Measurements from ENCODE around the gene LRRC4C. TPM values are rescaled to one million over a fixed set of nuclear protein-coding genes. Genes with fewer than 3 reads are reported as not detected.

Gene LRRC4C
- 1 to 10 TPM; 1.5 to 2.8 (median 1.7) TPM for total RNA-seq

DNA sequence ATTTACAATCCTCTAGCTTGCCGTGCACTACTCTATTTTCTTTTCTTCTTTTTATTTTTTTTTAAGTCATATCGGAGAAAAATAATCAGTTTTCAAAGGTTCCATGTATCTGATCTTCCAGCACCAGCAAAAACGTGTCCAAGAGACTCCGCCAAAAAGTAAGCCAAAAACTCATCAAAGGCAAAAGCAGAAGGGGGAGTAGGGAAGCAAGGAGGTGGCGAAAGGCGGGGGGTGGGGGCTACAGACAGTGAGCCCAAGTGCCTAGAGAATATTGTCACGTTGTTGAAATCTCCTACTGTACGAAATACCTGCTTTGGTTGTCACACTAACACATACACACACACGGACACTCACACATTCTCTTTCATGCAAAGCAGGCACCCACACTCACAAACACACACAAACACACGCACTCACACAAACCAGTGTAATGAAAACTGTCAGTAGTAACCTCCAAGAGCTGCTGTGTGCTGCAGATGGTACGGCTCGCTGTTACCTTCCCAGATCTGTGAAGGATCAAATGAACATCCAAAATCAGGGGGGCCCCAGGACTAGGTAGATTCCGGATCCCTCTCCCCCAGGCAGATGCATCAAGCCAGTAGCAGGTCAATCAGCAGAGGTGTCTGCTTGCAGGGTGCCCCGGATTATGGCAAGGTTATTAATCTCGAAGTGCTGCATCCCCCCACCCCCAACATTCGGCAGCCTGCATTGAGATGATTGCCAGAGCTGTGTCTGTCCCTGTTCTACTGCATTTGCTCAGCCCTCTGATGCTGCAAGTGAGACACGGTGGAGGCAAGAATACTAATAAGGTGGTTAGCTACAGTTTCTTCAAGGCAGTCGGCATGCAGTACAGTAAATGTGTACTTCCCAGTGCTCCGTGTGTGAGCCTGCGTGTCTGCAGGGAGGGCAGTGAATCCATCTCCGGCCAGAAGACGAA, at the start of gene LRRC4C:
TSS of gene LRRC4C (minus strand) at position 188 of the 937 bp plus-strand sequence.
- Histone ChIP-seq H3K36me3 (no peaks in the 10 kb centered on the region), H3K9me3 (peaks cover 0 to 10% (median 0%) of the 10 kb centered on the region in 3 donors), H3K27ac (no peak within 1 kb of the TSS), H3K4me3 (no peak within 1 kb of the TSS), H3K4me1 (no peaks in the 10 kb centered on the region), H3K27me3 (peaks cover 36% of the 10 kb centered on the region)
- TF ChIP-seq POLR2A (IDR thresholded peaks at IDR 0.05) (no peak), EP300 (IDR thresholded peaks at IDR 0.05) (no peak), POLR2AphosphoS5 (IDR thresholded peaks at IDR 0.05) (no peak)
- TF ChIP-seq, protein P1, sequence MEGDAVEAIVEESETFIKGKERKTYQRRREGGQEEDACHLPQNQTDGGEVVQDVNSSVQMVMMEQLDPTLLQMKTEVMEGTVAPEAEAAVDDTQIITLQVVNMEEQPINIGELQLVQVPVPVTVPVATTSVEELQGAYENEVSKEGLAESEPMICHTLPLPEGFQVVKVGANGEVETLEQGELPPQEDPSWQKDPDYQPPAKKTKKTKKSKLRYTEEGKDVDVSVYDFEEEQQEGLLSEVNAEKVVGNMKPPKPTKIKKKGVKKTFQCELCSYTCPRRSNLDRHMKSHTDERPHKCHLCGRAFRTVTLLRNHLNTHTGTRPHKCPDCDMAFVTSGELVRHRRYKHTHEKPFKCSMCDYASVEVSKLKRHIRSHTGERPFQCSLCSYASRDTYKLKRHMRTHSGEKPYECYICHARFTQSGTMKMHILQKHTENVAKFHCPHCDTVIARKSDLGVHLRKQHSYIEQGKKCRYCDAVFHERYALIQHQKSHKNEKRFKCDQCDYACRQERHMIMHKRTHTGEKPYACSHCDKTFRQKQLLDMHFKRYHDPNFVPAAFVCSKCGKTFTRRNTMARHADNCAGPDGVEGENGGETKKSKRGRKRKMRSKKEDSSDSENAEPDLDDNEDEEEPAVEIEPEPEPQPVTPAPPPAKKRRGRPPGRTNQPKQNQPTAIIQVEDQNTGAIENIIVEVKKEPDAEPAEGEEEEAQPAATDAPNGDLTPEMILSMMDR (IDR thresholded peaks at IDR 0.05), result no peak
- ATAC-seq, result no peak
- WGBS, 2 donors (ENCODE audit: low coverage in 1 of 2), result 0 to 2% methylated on average over 9 to 12 of the region's 22 CpGs

DNA sequence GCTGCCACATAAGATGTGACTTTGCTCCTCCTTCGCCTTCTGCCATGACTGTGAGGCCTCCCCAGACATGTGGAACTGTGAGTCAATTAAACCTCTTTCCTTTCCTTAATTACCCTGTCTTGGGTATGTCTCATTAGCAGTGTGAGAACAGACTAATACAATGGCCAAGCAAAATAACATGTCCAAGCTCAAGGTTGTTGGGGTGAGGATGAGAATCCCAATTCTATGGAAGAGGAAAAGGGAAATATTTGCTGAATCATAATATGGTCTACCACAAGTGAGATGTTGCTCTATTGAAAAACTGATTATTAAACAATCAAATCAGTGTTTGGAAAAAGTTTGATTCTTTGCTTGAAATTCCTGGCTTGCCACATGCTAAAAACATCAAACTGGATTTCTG, 48.7 kb upstream of the LRRC4C start:
- H3K36me3 ChIP-seq, result no peaks in the 10 kb centered on the region
- no peak overlapping the region for H3K27ac ChIP-seq
- ATAC-seq, result no peak
- TF ChIP-seq, protein P1 (IDR thresholded peaks at IDR 0.05), result no peak
- no peak for TF ChIP-seq EP300 (IDR thresholded peaks at IDR 0.05)
- no peak for TF ChIP-seq POLR2A (IDR thresholded peaks at IDR 0.05)
- TF ChIP-seq POLR2AphosphoS5 (IDR thresholded peaks at IDR 0.05), result no peak
- H3K4me1 ChIP-seq, result no peaks in the 10 kb centered on the region
- no peak overlapping the region for H3K4me3 ChIP-seq
- no peaks in the 10 kb centered on the region for H3K9me3 ChIP-seq
- WGBS, 2 donors (ENCODE audit: low coverage in 1 of 2), result 67 to 100% methylated on average over 1 of the region's 1 CpG
- H3K27me3 ChIP-seq, result no peaks in the 10 kb centered on the region

DNA sequence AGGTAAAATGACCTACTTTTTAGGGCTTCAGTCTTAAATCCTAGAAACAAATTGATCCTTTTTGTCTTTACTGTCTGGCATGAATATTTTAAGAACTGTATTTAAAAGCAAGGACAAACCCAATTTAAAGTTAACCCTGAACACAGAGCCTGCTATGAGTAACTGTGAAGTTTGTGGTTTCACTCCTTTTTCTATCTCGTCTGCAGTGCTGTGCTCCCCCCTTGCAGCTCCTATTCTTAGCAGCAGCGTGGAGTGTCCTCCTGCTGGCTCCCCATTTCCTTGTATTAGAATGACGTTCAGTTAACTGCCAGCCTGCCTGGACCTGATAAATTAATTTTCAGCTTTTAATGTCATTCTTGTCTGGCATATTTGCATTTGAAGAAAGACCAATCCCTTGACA, 40.0 kb upstream of the LRRC4C start:
- no peaks in the 10 kb centered on the region for H3K9me3 ChIP-seq
- H3K36me3 ChIP-seq, result no peaks in the 10 kb centered on the region
- no peaks in the 10 kb centered on the region for H3K4me1 ChIP-seq
- H3K27me3 ChIP-seq, result no peaks in the 10 kb centered on the region
- no peak for ATAC-seq
- H3K4me3 ChIP-seq, result no peak overlapping the region
- no peak overlapping the region for H3K27ac ChIP-seq
- TF ChIP-seq, protein P1 (IDR thresholded peaks at IDR 0.05), result no peak
- TF ChIP-seq POLR2AphosphoS5 (IDR thresholded peaks at IDR 0.05), result no peak
- no peak for TF ChIP-seq EP300 (IDR thresholded peaks at IDR 0.05)
- no peak for TF ChIP-seq POLR2A (IDR thresholded peaks at IDR 0.05)
- 17 to 30% methylated on average over 3 of the region's 3 CpGs for WGBS, 2 donors (ENCODE audit: low coverage in 1 of 2)

DNA sequence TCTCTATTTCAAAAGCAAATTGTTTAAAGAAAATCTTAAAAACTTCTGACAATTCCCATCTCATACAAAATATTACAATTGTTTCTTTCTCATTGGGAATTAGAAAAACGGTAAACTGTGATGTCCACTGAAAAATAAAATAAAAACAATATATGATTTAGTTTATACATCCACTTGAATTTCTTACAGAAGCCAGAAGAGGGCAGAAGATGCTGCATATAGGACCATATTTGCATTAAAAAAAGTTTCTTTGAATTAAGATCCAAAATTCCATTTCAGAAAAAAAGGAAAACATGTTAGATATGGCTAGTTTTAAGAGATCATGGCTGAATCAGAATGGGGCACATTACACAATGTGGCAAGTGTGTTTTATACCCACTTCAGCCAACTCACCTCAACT, 39.3 kb upstream of the LRRC4C start:
- WGBS, 2 donors (ENCODE audit: low coverage in 1 of 2), result 0 to 5% methylated on average over 1 of the region's 1 CpG
- Histone ChIP-seq H3K27ac (no peak overlapping the region), H3K27me3 (no peaks in the 10 kb centered on the region), H3K36me3 (no peaks in the 10 kb centered on the region), H3K4me1 (no peaks in the 10 kb centered on the region), H3K9me3 (no peaks in the 10 kb centered on the region), H3K4me3 (no peak overlapping the region)
- TF ChIP-seq POLR2AphosphoS5 (IDR thresholded peaks at IDR 0.05) (no peak), POLR2A (IDR thresholded peaks at IDR 0.05) (no peak), EP300 (IDR thresholded peaks at IDR 0.05) (no peak)
- TF ChIP-seq, protein P1 (IDR thresholded peaks at IDR 0.05), result no peak
- no peak for ATAC-seq

DNA sequence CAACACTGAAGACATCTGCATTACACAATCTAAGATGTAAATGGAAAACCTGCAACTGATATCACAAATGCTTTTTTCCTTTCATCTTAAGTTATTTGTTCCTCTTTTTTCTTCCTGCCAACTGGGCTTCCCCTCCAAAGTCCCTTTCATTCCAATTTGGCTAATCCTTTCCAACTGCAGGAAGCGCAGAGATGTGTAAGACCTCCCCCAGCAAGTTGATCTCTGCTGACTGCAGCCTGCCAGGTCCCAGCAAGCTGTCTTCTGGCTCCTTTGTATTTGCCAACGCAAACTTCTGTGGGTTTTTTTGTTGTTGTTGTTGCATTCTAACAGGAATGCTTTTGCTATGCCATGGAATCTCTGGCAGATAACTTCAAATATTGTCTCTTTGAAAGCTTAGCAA, 38.5 kb upstream of the LRRC4C start:
- Histone ChIP-seq H3K4me1 (no peaks in the 10 kb centered on the region), H3K4me3 (no peak overlapping the region), H3K27me3 (no peaks in the 10 kb centered on the region), H3K36me3 (no peaks in the 10 kb centered on the region), H3K27ac (no peak overlapping the region), H3K9me3 (no peaks in the 10 kb centered on the region)
- ATAC-seq, result no peak
- TF ChIP-seq EP300 (IDR thresholded peaks at IDR 0.05) (no peak), POLR2AphosphoS5 (IDR thresholded peaks at IDR 0.05) (no peak), POLR2A (IDR thresholded peaks at IDR 0.05) (no peak)
- TF ChIP-seq, protein P1 (IDR thresholded peaks at IDR 0.05), result no peak
- 0% methylated on average over 1 to 2 of the region's 2 CpGs for WGBS, 2 donors (ENCODE audit: low coverage in 1 of 2)

Measured in gastroesophageal sphincter (tissue), 4 donors.